ENCODE results near the gene KCNE1. TPM values are rescaled to one million over a fixed set of nuclear protein-coding genes. Genes with fewer than 3 reads are reported as not detected.

Gene KCNE1
- total and polyA plus RNA-seq, 9 donors, result 0.21 to 4.7 (median 0.88) TPM; not detected in 2

DNA sequence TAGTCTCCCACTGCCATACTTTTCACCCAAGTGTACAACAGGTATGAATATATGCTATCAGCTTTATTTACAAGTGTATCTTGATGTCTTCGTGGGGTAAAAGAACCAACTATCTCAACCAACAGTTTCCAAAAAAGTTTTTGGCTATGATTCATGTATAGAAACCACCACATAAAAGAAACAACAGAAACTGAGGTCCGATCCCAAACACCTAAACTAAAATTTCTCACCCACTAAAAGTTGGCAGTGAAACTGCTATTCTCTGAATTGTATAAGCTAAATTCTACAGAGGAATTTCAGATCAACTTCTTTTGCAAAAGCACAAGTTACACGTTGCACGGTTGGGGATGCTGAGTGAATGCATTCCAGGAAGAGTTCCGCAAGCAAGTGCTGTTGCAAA lies 5.0 kb upstream of the KCNE1 start:
- Histone ChIP-seq H3K27me3 (no peaks in the 10 kb centered on the region), H3K4me1 (ENCODE audit: insufficient read depth) (no peaks in the 10 kb centered on the region), H3K9me3 (no peaks in the 10 kb centered on the region), H3K27ac (no peak overlapping the region), H3K4me3 (no peak overlapping the region), H3K36me3 (no peaks in the 10 kb centered on the region)
- 82 to 87% (median 87%) methylated on average over 5 of the region's 5 CpGs for WGBS, 3 donors
- intact Hi-C loops (cut with DNase I), result no loop called here
- TF ChIP-seq EP300 (IDR thresholded peaks at IDR 0.05) (no peak), POLR2A (IDR thresholded peaks at IDR 0.05) (no peak)
- TF ChIP-seq, protein P1, sequence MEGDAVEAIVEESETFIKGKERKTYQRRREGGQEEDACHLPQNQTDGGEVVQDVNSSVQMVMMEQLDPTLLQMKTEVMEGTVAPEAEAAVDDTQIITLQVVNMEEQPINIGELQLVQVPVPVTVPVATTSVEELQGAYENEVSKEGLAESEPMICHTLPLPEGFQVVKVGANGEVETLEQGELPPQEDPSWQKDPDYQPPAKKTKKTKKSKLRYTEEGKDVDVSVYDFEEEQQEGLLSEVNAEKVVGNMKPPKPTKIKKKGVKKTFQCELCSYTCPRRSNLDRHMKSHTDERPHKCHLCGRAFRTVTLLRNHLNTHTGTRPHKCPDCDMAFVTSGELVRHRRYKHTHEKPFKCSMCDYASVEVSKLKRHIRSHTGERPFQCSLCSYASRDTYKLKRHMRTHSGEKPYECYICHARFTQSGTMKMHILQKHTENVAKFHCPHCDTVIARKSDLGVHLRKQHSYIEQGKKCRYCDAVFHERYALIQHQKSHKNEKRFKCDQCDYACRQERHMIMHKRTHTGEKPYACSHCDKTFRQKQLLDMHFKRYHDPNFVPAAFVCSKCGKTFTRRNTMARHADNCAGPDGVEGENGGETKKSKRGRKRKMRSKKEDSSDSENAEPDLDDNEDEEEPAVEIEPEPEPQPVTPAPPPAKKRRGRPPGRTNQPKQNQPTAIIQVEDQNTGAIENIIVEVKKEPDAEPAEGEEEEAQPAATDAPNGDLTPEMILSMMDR (IDR thresholded peaks at IDR 0.05), result no peak
- no peak for DNase-seq

DNA sequence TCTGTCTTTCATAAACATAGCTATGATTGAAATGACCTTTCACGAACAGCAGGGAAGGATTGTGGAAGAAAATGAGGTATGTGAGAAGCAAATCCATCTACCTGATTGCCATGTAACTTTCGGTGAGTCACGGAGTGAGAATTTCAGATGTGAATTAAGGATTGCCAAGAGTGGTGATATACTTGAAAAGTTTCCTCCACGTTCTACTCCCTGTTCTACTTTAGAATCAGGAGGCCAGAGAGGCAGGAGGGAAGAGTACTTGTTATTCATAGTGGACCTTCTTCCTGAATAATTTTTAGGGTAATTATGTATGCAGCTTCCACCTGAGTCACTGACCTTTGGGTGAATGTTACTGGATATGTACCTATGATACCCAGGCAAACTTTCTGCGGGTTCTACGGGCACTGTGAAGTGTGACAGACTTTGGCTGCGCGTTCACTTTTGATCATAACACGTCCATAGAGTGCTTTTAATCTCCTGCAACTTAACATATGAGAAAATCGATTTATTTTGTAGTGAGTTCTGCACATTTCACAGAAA lies 2.6 kb upstream of the KCNE1 start:
- H3K36me3 ChIP-seq, result no peaks in the 10 kb centered on the region
- intact Hi-C loops (cut with DNase I), result no loop called here
- TF ChIP-seq, protein P1 (IDR thresholded peaks at IDR 0.05), result no peak
- no peak for TF ChIP-seq POLR2A (IDR thresholded peaks at IDR 0.05)
- no peak for TF ChIP-seq EP300 (IDR thresholded peaks at IDR 0.05)
- no peak overlapping the region for H3K4me3 ChIP-seq
- no peak overlapping the region for H3K27ac ChIP-seq
- no peaks in the 10 kb centered on the region for H3K4me1 ChIP-seq (ENCODE audit: insufficient read depth)
- H3K27me3 ChIP-seq, result no peaks in the 10 kb centered on the region
- 91 to 95% (median 92%) methylated on average over 10 of the region's 10 CpGs for WGBS, 3 donors
- H3K9me3 ChIP-seq, result no peaks in the 10 kb centered on the region
- DNase-seq, result no peak

DNA sequence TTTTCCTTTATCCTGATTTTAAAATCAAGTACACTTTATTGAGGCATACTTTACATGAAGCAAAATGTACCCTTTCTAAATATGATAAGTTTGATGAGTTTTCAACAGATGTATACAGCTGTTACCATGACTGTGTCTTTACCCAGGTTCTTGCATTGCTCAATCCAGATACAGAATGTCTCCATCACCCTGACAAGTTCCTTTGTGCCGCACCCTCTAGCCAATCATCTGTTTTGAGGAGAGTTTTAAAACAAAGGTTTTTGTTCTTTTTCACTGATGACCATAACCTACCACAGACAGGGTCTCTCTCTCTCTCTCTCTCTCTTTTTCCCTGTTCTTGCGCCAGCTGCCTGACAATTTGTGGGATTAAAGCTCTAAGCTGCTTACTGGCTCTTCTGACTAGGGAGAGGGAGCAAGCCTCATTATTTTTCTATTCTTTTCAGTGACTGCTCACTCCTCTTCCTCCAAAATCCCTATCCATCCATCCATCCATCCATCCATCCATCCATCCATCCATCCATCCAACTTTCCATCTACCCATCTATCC lies 1.2 kb upstream of the KCNE1 start:
- no peak overlapping the region for H3K27ac ChIP-seq

DNA sequence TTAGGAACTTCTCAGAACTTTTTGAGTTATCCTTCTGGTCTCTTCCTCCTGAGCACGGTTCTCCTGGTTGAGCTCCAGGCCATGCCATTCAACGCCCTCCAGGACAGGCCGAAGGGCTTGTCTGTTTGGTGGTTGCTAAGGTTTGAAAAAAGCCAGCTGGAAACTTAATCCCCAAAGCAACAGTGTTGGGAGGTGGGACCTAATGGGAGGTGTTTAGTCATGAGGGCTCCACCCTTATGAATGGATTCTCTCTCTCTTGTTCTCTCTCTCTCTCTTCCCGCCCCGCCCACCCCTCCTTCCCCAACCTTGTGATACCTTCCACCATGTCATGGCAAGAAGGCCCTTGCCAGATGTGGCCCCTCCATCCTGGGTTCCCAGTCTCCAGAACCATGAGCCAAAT lies 829 bp downstream of the KCNE1 start:
- Histone ChIP-seq H3K27ac (no peak overlapping the region), H3K9me3 (no peaks in the 10 kb centered on the region), H3K27me3 (no peaks in the 10 kb centered on the region), H3K4me3 (no peak overlapping the region), H3K4me1 (ENCODE audit: insufficient read depth) (no peaks in the 10 kb centered on the region), H3K36me3 (no peaks in the 10 kb centered on the region)
- 77 to 87% (median 86%) methylated on average over 5 of the region's 5 CpGs for WGBS, 3 donors
- DNase-seq, result no peak
- TF ChIP-seq POLR2A (IDR thresholded peaks at IDR 0.05), result no peak
- TF ChIP-seq, protein P1 (IDR thresholded peaks at IDR 0.05), result no peak
- TF ChIP-seq EP300 (IDR thresholded peaks at IDR 0.05), result no peak
- intact Hi-C loops (cut with DNase I), result no loop called here

More for the DNA sequence above, 1.2 kb upstream of the KCNE1 start:
- intact Hi-C loops (cut with DNase I), result no loop called here
- no peak for TF ChIP-seq POLR2A (IDR thresholded peaks at IDR 0.05)
- TF ChIP-seq EP300 (IDR thresholded peaks at IDR 0.05), result no peak
- TF ChIP-seq, protein P1 (IDR thresholded peaks at IDR 0.05), result no peak
- H3K4me3 ChIP-seq, result no peak overlapping the region
- WGBS, 3 donors, result 35 to 49% (median 42%) methylated on average over 2 of the region's 2 CpGs
- no peaks in the 10 kb centered on the region for H3K9me3 ChIP-seq
- H3K36me3 ChIP-seq, result no peaks in the 10 kb centered on the region
- H3K27me3 ChIP-seq, result no peaks in the 10 kb centered on the region
- H3K4me1 ChIP-seq (ENCODE audit: insufficient read depth), result no peaks in the 10 kb centered on the region
- DNase-seq, result no peak

Data from ovary (tissue), 9 donors.